Neural cell (in vitro differentiated cells): ENCODE results near the gene TMEM208. TPM values are rescaled to one million over a fixed set of nuclear protein-coding genes. Genes with fewer than 3 reads are reported as not detected.

Experiments used
- H2AFZ ChIP-seq: fragments of 200-600, 300-800 bp; sonication (generic), shearing (Covaris generic); 2 replicates; pipeline ENCODE4 v1.6.0; 2014; ENCODE audit warnings: low read depth, mild to moderate bottlenecking, antibody characterized with exemption, low read length, moderate library complexity
- H3F3A ChIP-seq: fragments of 200-600 bp; shearing (Covaris generic); 2 replicates; pipeline ENCODE4 v1.6.1; 2016; ENCODE audit warnings: mild to moderate bottlenecking, moderate library complexity, mixed read lengths, antibody characterized with exemption, low read length; ENCODE audit not compliant: insufficient read depth, poor library complexity, severe bottlenecking
- H3K27ac ChIP-seq: fragments of 200-600, 300-800 bp; sonication (generic), shearing (Covaris generic); 2 replicates; pipeline ENCODE4 v1.5.1; 2014; ENCODE audit warnings: mild to moderate bottlenecking, low read length, moderate library complexity
- H3K27me3 ChIP-seq: fragments of 300-800, 200-600 bp; sonication (generic), shearing (Covaris generic); 2 replicates; pipeline ENCODE4 v1.6.0; 2014; ENCODE audit warnings: mild to moderate bottlenecking, low read depth, low read length, moderate library complexity; ENCODE audit not compliant: insufficient read depth
- H3K36me3 ChIP-seq: fragments of 300-800, 200-600 bp; sonication (generic), shearing (Covaris generic); 2 replicates; pipeline ENCODE4 v1.5.1; 2014; ENCODE audit warnings: mild to moderate bottlenecking, antibody characterized with exemption, low read length, moderate library complexity; ENCODE audit not compliant: insufficient read depth
- H3K4me2 ChIP-seq: fragments of 300-800, 200-600 bp; sonication (generic), shearing (Covaris generic); 2 replicates; pipeline ENCODE4 v1.6.0; 2014; ENCODE audit warnings: mild to moderate bottlenecking, low read length
- H3K4me3 ChIP-seq: fragments of 300-800, 200-600 bp; sonication (generic), shearing (Covaris generic); 2 replicates; pipeline ENCODE4 v1.5.1; 2014; ENCODE audit warnings: mild to moderate bottlenecking, low read length, moderate library complexity
- H3K79me2 ChIP-seq: fragments of 200-600 bp; shearing (Covaris generic); replicated peaks from 2 replicates; pipeline ENCODE4 v1.6.0; 2014; ENCODE audit warnings: mild to moderate bottlenecking, low read length, moderate library complexity; ENCODE audit not compliant: insufficient read depth
- H3K9ac ChIP-seq: fragments of 300-800, 200-600 bp; sonication (generic), shearing (Covaris generic); 2 replicates; pipeline ENCODE4 v1.6.1; 2016; ENCODE audit warnings: mild to moderate bottlenecking, low read length, mixed read lengths
- H3K9me2 ChIP-seq: fragments of 200-600 bp; shearing (Covaris generic); 2 replicates; pipeline ENCODE4 v1.6.1; 2016; ENCODE audit warnings: mild to moderate bottlenecking, low read length, mixed read lengths; ENCODE audit not compliant: insufficient read depth
- H3K9me3 ChIP-seq: fragments of 200-600, 300-800 bp; sonication (generic), shearing (Covaris generic); 2 replicates; pipeline ENCODE4 v1.6.1; 2016; ENCODE audit warnings: mild to moderate bottlenecking, mixed run types, low read length, moderate library complexity, mixed read lengths
- H4K20me1 ChIP-seq: fragments of 200-600 bp; shearing (Covaris generic); 2 replicates; pipeline ENCODE4 v1.6.1; 2016; ENCODE audit warnings: mild to moderate bottlenecking, mixed run types; ENCODE audit not compliant: insufficient read depth
- CTCF ChIP-seq: fragments of 450-650 bp; IDR thresholded peaks from 2 replicates; pipeline ENCODE4 v1.5.1; 2014; ENCODE audit warnings: antibody characterized with exemption, mild to moderate bottlenecking, moderate library complexity; ENCODE audit not compliant: poor library complexity, severe bottlenecking
- EP300 ChIP-seq: fragments of 450-650 bp; conservative IDR thresholded peaks from 2 replicates; pipeline ENCODE4 v1.6.1; 2014; ENCODE audit warnings: antibody characterized with exemption, mild to moderate bottlenecking, moderate library complexity; ENCODE audit not compliant: poor library complexity, severe bottlenecking
- EZH2 ChIP-seq: fragments of 200-600, 300-800 bp; shearing (Covaris generic), sonication (generic); IDR thresholded peaks from 2 replicates; pipeline ENCODE4 v1.6.1; 2014; ENCODE audit warnings: antibody characterized with exemption, low read length, borderline replicate concordance, mild to moderate bottlenecking; ENCODE audit not compliant: insufficient read depth, poor library complexity, severe bottlenecking
- MXI1 ChIP-seq: fragments of 450-650 bp; conservative IDR thresholded peaks from 2 replicates; pipeline ENCODE4 v1.6.1; 2014; ENCODE audit warnings: antibody characterized with exemption, mild to moderate bottlenecking; ENCODE audit not compliant: poor library complexity, severe bottlenecking
- POLR2AphosphoS5 ChIP-seq: IDR thresholded peaks from 2 replicates; pipeline ENCODE4 v1.6.1; 2012
- RAD21 ChIP-seq: fragments of 450-650 bp; conservative IDR thresholded peaks from 2 replicates; pipeline ENCODE4 v1.6.1; 2014; ENCODE audit warnings: antibody characterized with exemption, mild to moderate bottlenecking, moderate library complexity
- REST ChIP-seq: IDR thresholded peaks from 2 replicates; pipeline ENCODE4 v1.6.1; 2012; ENCODE audit warnings: borderline replicate concordance
- SMC3 ChIP-seq: fragments of 450-650 bp; conservative IDR thresholded peaks from 2 replicates; pipeline ENCODE4 v1.6.1; 2014; ENCODE audit warnings: antibody characterized with exemption, mild to moderate bottlenecking, moderate library complexity; ENCODE audit not compliant: poor library complexity
- TAF1 ChIP-seq: IDR thresholded peaks from 2 replicates; pipeline ENCODE4 v1.6.1; 2012; ENCODE audit warnings: low read depth
- polyA plus RNA-seq: library from polyadenylated mRNA; depleted of rRNA; stranded (reverse); fragments of >200 nt; gene quantifications from 2 replicates; pipeline ENCODE4 v1.2.3, GENCODE V29; 2014

Gene TMEM208
- polyA plus RNA-seq, 1 donor from 2014 or later: 53.5 TPM

- TF ChIP-seq EZH2 (no peak), RAD21 (no peak)
Observed at GRCh38 chr16:67182288-67182687, 44.6 kb upstream of the TMEM208 start (continued).

GRCh38 chr16:67183284-67183626 lies 43.7 kb upstream of the TMEM208 start:
- no peaks in the 10 kb centered on the region for H3K9me3 ChIP-seq
- H3K79me2 ChIP-seq: peaks cover 24% of the 10 kb centered on the region
- no peak for TF ChIP-seq CTCF
- no peak for TF ChIP-seq SMC3
- no peak for TF ChIP-seq EZH2
- TF ChIP-seq MXI1: no peak
- TF ChIP-seq RAD21: no peak
- TF ChIP-seq TAF1: no peak
- no peak for TF ChIP-seq EP300
- no peak for TF ChIP-seq REST
- no peak for TF ChIP-seq POLR2AphosphoS5
- peak overlapping the region; percentile 91 for H3K4me3 ChIP-seq
- peak overlapping the region; percentile 59 for H2AFZ ChIP-seq
- H3K9me2 ChIP-seq: no peaks in the 10 kb centered on the region
- peaks cover 14% of the 10 kb centered on the region for H3K27me3 ChIP-seq
- peak overlapping the region; percentile 76 for H3K4me2 ChIP-seq
- H4K20me1 ChIP-seq: peaks cover 1% of the 10 kb centered on the region
- H3F3A ChIP-seq: no peaks in the 10 kb centered on the region
- H3K36me3 ChIP-seq: no peaks in the 10 kb centered on the region
- peak overlapping the region; percentile 94 for H3K9ac ChIP-seq
- H3K27ac ChIP-seq: peak overlapping the region; percentile 93

GRCh38 chr16:67183627-67184452 lies 43.1 kb upstream of the TMEM208 start, which contains the start of gene MATCAP1:
Gene MATCAP1, minus strand, starts transcription at chr16:67183963. Its CDS starts 3,353 bp downstream, at chr16:67180610.
- peaks cover 24% of the 10 kb centered on the region for H3K79me2 ChIP-seq
- peaks cover 9% of the 10 kb centered on the region for H3K27me3 ChIP-seq
- H3K9me3 ChIP-seq: no peaks in the 10 kb centered on the region
- peak within 1 kb of the TSS; percentile 94 for H3K9ac ChIP-seq
- no peaks in the 10 kb centered on the region for H4K20me1 ChIP-seq
- peak within 1 kb of the TSS; percentile 76 for H3K4me2 ChIP-seq
- H3F3A ChIP-seq: no peaks in the 10 kb centered on the region
- peak within 1 kb of the TSS; percentile 59 for H2AFZ ChIP-seq
- H3K36me3 ChIP-seq: no peaks in the 10 kb centered on the region
- H3K9me2 ChIP-seq: no peaks in the 10 kb centered on the region
- TF ChIP-seq EP300 (peak; percentile 69), SMC3 (peak; percentile 22), MXI1 (peak; percentile 85), TAF1 (peak; percentile 66), CTCF (no peak), RAD21 (no peak), REST (no peak), POLR2AphosphoS5 (peak; percentile 96), EZH2 (no peak)
- H3K27ac ChIP-seq: peak within 1 kb of the TSS; percentile 93
- H3K4me3 ChIP-seq: peak within 1 kb of the TSS; percentile 91
